ENCODE results near the gene EPN2. TPM values are rescaled to one million over a fixed set of nuclear protein-coding genes. Genes with fewer than 3 reads are reported as not detected.

The EPN2 gene
- total RNA-seq, 2 experiments from 2014 or later, result 11.9 to 12.3 TPM

- no peak for DNase-seq
- Mint-ChIP-seq H3K27me3 (peaks cover 2% of the 10 kb centered on the region), H3K36me3 (ENCODE audit: low read depth) (no peaks in the 10 kb centered on the region), H3K9me3 (no peaks in the 10 kb centered on the region), H3K27ac (no peak overlapping the region), H3K4me1 (ENCODE audit: low read depth) (no peaks in the 10 kb centered on the region), H3K4me3 (no peak overlapping the region)
- Histone ChIP-seq H3K9me3 (ENCODE audit: control insufficient read depth in 1 of 2, insufficient read depth in 1 of 2, low read length in 2 of 2) (no peaks in the 10 kb centered on the region), H3K27ac (ENCODE audit: low read depth in 1 of 2, low read length in 2 of 2) (no peak overlapping the region), H3K36me3 (ENCODE audit: insufficient read depth, low read length) (no peaks in the 10 kb centered on the region), H3K4me3 (ENCODE audit: low read length) (no peak overlapping the region), H3K4me1 (ENCODE audit: insufficient read depth, low read length) (no peaks in the 10 kb centered on the region), H3K27me3 (ENCODE audit: control insufficient read depth in 1 of 2, insufficient read depth in 2 of 2, low read length in 2 of 2) (peaks cover 0 to 2% of the 10 kb centered on the region in 2 experiments)
- TF ChIP-seq CTCF (IDR thresholded peaks at IDR 0.05), result no peak
- intact Hi-C loops (cut with DNase I, micrococcal nuclease), result no loop called here
- CTCF ChIA-PET, result no interaction called here
- ATAC-seq (ENCODE audit: poor library complexity), result no peak
- POLR2A ChIA-PET, result no interaction called here
Measured at GRCh38 chr17:19294443-19294842, 57.3 kb downstream of the EPN2 start.

GRCh38 chr17:19295473-19296135 lies 58.4 kb downstream of the EPN2 start:
- H3K4me1 Mint-ChIP-seq (ENCODE audit: low read depth), result no peaks in the 10 kb centered on the region
- no peaks in the 10 kb centered on the region for H3K36me3 Mint-ChIP-seq (ENCODE audit: low read depth)
- intact Hi-C loops (cut with DNase I, micrococcal nuclease), result no loop called here
- no peak overlapping the region for H3K4me3 Mint-ChIP-seq
- no peaks in the 10 kb centered on the region for H3K9me3 Mint-ChIP-seq
- H3K27ac Mint-ChIP-seq, result no peak overlapping the region
- no peak overlapping the region for H3K27ac ChIP-seq (ENCODE audit: low read depth in 1 of 2, low read length in 2 of 2)
- DNase-seq (no peak), ATAC-seq (ENCODE audit: poor library complexity) (no peak)
- no peaks in the 10 kb centered on the region for H3K4me1 ChIP-seq (ENCODE audit: insufficient read depth, low read length)
- POLR2A ChIA-PET, result no interaction called here
- CTCF ChIA-PET, result no interaction called here
- H3K36me3 ChIP-seq (ENCODE audit: insufficient read depth, low read length), result no peaks in the 10 kb centered on the region
- no peak for TF ChIP-seq CTCF (IDR thresholded peaks at IDR 0.05)
- H3K27me3 ChIP-seq (ENCODE audit: control insufficient read depth in 1 of 2, insufficient read depth in 2 of 2, low read length in 2 of 2), result peaks cover 0 to 2% of the 10 kb centered on the region in 2 experiments
- no peaks in the 10 kb centered on the region for H3K9me3 ChIP-seq (ENCODE audit: control insufficient read depth in 1 of 2, insufficient read depth in 1 of 2, low read length in 2 of 2)
- no peak overlapping the region for H3K4me3 ChIP-seq (ENCODE audit: low read length)
- no peaks in the 10 kb centered on the region for H3K27me3 Mint-ChIP-seq

- H3K36me3 Mint-ChIP-seq (ENCODE audit: low read depth), result no peaks in the 10 kb centered on the region
- no peaks in the 10 kb centered on the region for H3K9me3 ChIP-seq (ENCODE audit: control insufficient read depth in 1 of 2, insufficient read depth in 1 of 2, low read length in 2 of 2)
- TF ChIP-seq CTCF (IDR thresholded peaks at IDR 0.05), result no peak
- no peak overlapping the region for H3K4me3 ChIP-seq (ENCODE audit: low read length)
- no peak overlapping the region for H3K27ac Mint-ChIP-seq
- ChIA-PET CTCF (no interaction called here), POLR2A (no interaction called here)
- no peak overlapping the region for H3K27ac ChIP-seq (ENCODE audit: low read depth in 1 of 2, low read length in 2 of 2)
- H3K9me3 Mint-ChIP-seq, result no peaks in the 10 kb centered on the region
- no peaks in the 10 kb centered on the region for H3K4me1 Mint-ChIP-seq (ENCODE audit: low read depth)
- no peak for DNase-seq
- H3K36me3 ChIP-seq (ENCODE audit: insufficient read depth, low read length), result no peaks in the 10 kb centered on the region
- H3K4me3 Mint-ChIP-seq, result no peak overlapping the region
- intact Hi-C loops (cut with DNase I, micrococcal nuclease), result no loop called here
- no peaks in the 10 kb centered on the region for H3K4me1 ChIP-seq (ENCODE audit: insufficient read depth, low read length)
- H3K27me3 ChIP-seq (ENCODE audit: control insufficient read depth in 1 of 2, insufficient read depth in 2 of 2, low read length in 2 of 2), result peaks cover 0 to 6% of the 10 kb centered on the region in 2 experiments
- ATAC-seq (ENCODE audit: poor library complexity), result no peak
- H3K27me3 Mint-ChIP-seq, result no peaks in the 10 kb centered on the region
Measured at GRCh38 chr17:19296786-19297778, 59.9 kb downstream of the EPN2 start.
